GM18498 (cell line): Measurements from ENCODE around the gene SLC25A2.
"Not testable (repeated sequence)": the region's sequence is repeated elsewhere in the genome, so short reads cannot be mapped to it uniquely, and the experiment has no call there.

Source experiments
- ATAC-seq: cut with Tn5 transposase; IDR thresholded peaks from one replicate; pipeline ENCODE4 v1.9.1; 2021; ENCODE audit warnings: mild to moderate bottlenecking, moderate library complexity; ENCODE audit not compliant: unreplicated experiment

The SLC25A2 gene

DNA sequence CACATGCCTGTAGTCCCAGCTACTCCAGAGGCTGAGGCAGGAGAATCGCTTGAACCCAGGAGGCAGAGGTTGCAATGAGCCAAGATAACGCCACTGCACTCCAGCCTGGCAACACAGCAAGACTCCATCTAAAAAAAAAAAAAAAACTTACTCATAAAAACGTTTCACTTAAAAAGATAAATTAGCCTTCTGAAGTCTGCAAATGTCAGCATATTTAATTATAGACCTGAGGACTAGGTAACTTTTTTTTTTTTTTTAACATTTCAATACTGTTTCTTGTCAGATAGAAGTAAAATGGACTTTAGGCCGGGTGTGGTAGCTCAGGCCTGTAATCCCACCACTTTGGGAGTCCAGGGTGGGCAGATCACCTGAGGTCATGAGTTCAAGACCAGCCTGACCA is 13.1 kb upstream of the SLC25A2 start:
- ATAC-seq = not testable (repeated sequence)

- ATAC-seq = no peak
These were observed 9.9 kb upstream of the SLC25A2 start for GRCh38 chr5:141313711-141314110.

DNA sequence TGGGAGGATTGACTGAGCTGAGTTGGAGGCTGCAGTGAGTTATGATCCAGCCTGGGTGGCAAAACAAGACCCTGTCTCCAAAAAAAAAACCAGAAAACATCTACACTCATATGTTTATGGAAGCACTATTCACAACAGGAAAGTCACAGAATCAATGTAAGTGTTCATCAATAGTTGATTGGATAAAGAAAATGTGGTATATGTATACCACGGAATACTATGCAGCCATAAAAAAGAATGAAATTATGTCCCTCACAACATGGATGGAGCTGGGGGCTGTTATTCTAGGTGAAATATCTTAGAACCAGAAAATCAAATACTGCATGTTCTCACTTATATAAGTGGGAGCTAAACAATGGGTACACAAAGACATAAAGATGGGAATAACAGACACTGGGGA is 2.8 kb upstream of the SLC25A2 start:
- ATAC-seq = no peak

GRCh38 chr5:141298376-141298775 is 5.5 kb downstream of the SLC25A2 start:
- no peak for ATAC-seq

DNA sequence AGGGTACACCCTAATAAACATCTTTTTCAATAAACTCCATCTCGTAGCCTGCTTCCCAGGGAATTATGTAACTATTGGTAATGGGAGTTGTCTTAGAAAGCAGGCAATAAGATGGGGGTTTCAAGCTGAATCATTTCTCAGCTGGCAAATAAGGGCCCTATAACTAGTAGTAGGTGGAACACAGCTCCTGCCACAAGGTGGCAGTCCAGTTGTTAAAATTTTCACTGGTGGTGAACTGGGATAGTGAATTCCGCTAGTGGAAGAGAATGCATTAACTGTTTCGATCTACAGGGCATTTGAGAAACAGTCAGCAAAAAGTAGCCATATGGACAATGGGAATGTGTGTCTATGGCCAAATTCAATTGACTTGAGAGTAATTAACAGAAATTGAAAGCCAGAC is 30.9 kb downstream of the SLC25A2 start:
- ATAC-seq = no peak

- ATAC-seq = no peak
These were observed 34.7 kb downstream of the SLC25A2 start for GRCh38 chr5:141269195-141269594.

DNA sequence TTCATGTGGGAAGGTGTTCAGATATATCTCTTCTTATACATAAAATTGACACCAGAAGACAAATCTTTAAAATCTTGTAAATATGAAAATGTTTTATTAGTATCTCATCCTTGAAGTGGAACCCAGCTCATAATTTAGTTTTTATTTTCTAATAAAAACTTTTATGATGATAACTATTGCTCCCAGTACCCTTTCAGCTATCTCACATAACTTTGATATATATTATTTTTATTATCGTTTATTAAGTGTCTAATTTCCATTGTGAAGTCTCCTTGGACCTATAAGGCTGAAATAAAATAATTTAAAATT is 42.7 kb downstream of the SLC25A2 start:
- no peak for ATAC-seq

- no peak for ATAC-seq
These were observed 43.2 kb downstream of the SLC25A2 start for GRCh38 chr5:141260458-141261237.

- no peak for ATAC-seq
These were observed 44.9 kb downstream of the SLC25A2 start for GRCh38 chr5:141258948-141259347.

DNA sequence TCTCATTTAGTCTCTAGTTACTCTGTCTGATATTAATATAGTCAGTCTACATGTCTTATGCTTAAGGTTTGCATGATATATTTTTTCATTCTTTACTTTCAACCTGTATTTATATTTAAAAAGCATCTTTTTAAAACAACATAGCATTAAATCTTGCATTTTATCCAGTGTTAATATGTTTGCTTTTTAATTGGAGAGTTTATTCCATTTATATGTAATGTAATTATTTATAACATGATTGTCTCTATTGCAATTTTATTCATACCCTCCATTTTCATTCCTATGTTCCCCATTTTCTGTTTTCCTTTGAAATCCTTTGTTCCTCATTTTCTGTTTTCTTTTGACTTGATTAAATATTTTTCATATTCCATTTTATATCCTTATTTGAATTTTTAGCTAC is 45.4 kb downstream of the SLC25A2 start:
- no peak for ATAC-seq
